ENCODE measurements around the gene PTDSS2. TPM values are rescaled to one million over a fixed set of nuclear protein-coding genes. Genes with fewer than 3 reads are reported as not detected.
"Not testable (repeated sequence)": the region's sequence is repeated elsewhere in the genome, so short reads cannot be mapped to it uniquely, and the experiment has no call there.

The PTDSS2 gene
- total RNA-seq, 1 donor, result 42.3 TPM

- DNase-seq (ENCODE audit: low read depth in 2 of 3, low spot score in 2 of 3), result no peak
These were observed 36.7 kb upstream of the PTDSS2 start for GRCh38 chr11:413120-414081.

GRCh38 chr11:414318-414857, 35.7 kb upstream of the PTDSS2 start:
- no peak for DNase-seq (ENCODE audit: low read depth in 2 of 3, low spot score in 2 of 3)

- no peak for DNase-seq (ENCODE audit: low read depth in 2 of 3, low spot score in 2 of 3)
These were observed 34.4 kb upstream of the PTDSS2 start for GRCh38 chr11:415640-416041.

GRCh38 chr11:416051-416756, 33.9 kb upstream of the PTDSS2 start:
- DNase-seq (ENCODE audit: low read depth in 2 of 3, low spot score in 2 of 3), result no peak

- DNase-seq (ENCODE audit: low read depth in 2 of 3, low spot score in 2 of 3), result no peak
These were observed 33.1 kb upstream of the PTDSS2 start for GRCh38 chr11:416757-417621.

- DNase-seq (ENCODE audit: low read depth in 2 of 3, low spot score in 2 of 3), result no peak
These were observed 32.3 kb upstream of the PTDSS2 start for GRCh38 chr11:417652-418342.

GRCh38 chr11:418343-419247, 31.5 kb upstream of the PTDSS2 start:
- no peak for DNase-seq (ENCODE audit: low read depth in 2 of 3, low spot score in 2 of 3)

- DNase-seq (ENCODE audit: low read depth in 2 of 3, low spot score in 2 of 3), result no peak
These were observed 30.7 kb upstream of the PTDSS2 start for GRCh38 chr11:419248-420005.

GRCh38 chr11:420054-420910, 29.8 kb upstream of the PTDSS2 start:
- no peak for DNase-seq (ENCODE audit: low read depth in 2 of 3, low spot score in 2 of 3)

GRCh38 chr11:420911-421321, 29.2 kb upstream of the PTDSS2 start:
- no peak for DNase-seq (ENCODE audit: low read depth in 2 of 3, low spot score in 2 of 3)

GRCh38 chr11:422249-422656, 27.8 kb upstream of the PTDSS2 start:
- no peak for DNase-seq (ENCODE audit: low read depth in 2 of 3, low spot score in 2 of 3)

- DNase-seq (ENCODE audit: low read depth in 2 of 3, low spot score in 2 of 3), result no peak
These were observed 25.8 kb upstream of the PTDSS2 start for GRCh38 chr11:424232-424631.

- not testable (repeated sequence) for DNase-seq (ENCODE audit: low read depth in 2 of 3, low spot score in 2 of 3)
These were observed 25.3 kb upstream of the PTDSS2 start for GRCh38 chr11:424766-425165.

GRCh38 chr11:425301-425700, 24.8 kb upstream of the PTDSS2 start:
- no peak for DNase-seq (ENCODE audit: low read depth in 2 of 3, low spot score in 2 of 3)

- DNase-seq (ENCODE audit: low read depth in 2 of 3, low spot score in 2 of 3), result no peak
These were observed 23.2 kb upstream of the PTDSS2 start for GRCh38 chr11:426851-427250.

GRCh38 chr11:428295-428694, 21.8 kb upstream of the PTDSS2 start:
- no peak for DNase-seq (ENCODE audit: low read depth in 2 of 3, low spot score in 2 of 3)

GRCh38 chr11:429391-429790, 20.7 kb upstream of the PTDSS2 start:
- no peak for DNase-seq (ENCODE audit: low read depth in 2 of 3, low spot score in 2 of 3)

Data from hematopoietic multipotent progenitor cell (in vitro differentiated cells).